ENCODE results near the gene RNF112. TPM values are rescaled to one million over a fixed set of nuclear protein-coding genes. Genes with fewer than 3 reads are reported as not detected.

RNF112 gene
- total RNA-seq, 4 donors from 2014 or later: 1.4 to 7.6 (median 2.6) TPM

- no peak for ATAC-seq
- Histone ChIP-seq H3K36me3 (no peaks in the 10 kb centered on the region), H3K4me3 (no peak overlapping the region), H3K9me3 (no peaks in the 10 kb centered on the region), H3K27me3 (no peaks in the 10 kb centered on the region), H3K4me1 (peaks cover 11 to 60% (median 25%) of the 10 kb centered on the region in 3 donors), H3K27ac (peak overlapping the region in 3 of 4 donors; percentile 27 to 62 (median 34))
- WGBS, 2 donors (ENCODE audit: low coverage in 1 of 2): 54 to 79% methylated on average over 7 of the region's 7 CpGs
- TF ChIP-seq POLR2AphosphoS5 (IDR thresholded peaks at IDR 0.05) (peak; percentile 36), POLR2A (IDR thresholded peaks at IDR 0.05) (no peak)
These were observed 18.7 kb upstream of the RNF112 start for GRCh38 chr17:19392303-19392702.

DNA sequence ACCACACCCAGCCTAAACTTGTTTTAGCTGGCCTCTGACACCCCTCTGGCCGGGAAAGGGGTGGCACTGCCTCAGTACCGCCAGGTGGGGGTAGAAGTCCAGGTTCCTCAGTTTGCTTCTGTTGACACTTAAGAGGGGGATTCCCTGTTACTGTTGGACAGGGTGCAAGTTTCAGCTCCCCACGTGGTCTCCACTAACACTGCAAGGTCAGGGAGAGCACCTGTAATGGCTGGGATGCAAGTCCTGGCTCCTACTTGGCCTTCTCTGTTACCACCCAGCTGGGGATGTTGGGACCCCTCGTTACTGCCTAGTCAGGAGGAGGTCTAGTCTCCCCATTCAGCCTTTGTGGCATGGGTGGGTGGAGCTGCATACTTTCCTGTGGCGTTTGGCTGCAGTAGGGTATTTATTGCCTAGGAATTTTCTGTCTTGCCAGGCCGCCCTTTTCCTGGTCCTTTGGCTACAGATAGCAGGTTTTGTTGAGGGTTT is 13.4 kb upstream of the RNF112 start:
- Histone ChIP-seq H3K27ac (peak overlapping the region in 3 of 4 donors; percentile 48 to 65 (median 65)), H3K4me3 (no peak overlapping the region), H3K9me3 (no peaks in the 10 kb centered on the region), H3K36me3 (no peaks in the 10 kb centered on the region), H3K27me3 (no peaks in the 10 kb centered on the region), H3K4me1 (peaks cover 0 to 51% (median 24%) of the 10 kb centered on the region in 3 donors)
- TF ChIP-seq POLR2A (IDR thresholded peaks at IDR 0.05): no peak
- TF ChIP-seq POLR2AphosphoS5 (IDR thresholded peaks at IDR 0.05): no peak
- TF ChIP-seq EP300 (IDR thresholded peaks at IDR 0.05): no peak
- TF ChIP-seq, protein P1, sequence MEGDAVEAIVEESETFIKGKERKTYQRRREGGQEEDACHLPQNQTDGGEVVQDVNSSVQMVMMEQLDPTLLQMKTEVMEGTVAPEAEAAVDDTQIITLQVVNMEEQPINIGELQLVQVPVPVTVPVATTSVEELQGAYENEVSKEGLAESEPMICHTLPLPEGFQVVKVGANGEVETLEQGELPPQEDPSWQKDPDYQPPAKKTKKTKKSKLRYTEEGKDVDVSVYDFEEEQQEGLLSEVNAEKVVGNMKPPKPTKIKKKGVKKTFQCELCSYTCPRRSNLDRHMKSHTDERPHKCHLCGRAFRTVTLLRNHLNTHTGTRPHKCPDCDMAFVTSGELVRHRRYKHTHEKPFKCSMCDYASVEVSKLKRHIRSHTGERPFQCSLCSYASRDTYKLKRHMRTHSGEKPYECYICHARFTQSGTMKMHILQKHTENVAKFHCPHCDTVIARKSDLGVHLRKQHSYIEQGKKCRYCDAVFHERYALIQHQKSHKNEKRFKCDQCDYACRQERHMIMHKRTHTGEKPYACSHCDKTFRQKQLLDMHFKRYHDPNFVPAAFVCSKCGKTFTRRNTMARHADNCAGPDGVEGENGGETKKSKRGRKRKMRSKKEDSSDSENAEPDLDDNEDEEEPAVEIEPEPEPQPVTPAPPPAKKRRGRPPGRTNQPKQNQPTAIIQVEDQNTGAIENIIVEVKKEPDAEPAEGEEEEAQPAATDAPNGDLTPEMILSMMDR (IDR thresholded peaks at IDR 0.05): peak in 1 of 4 experiments; percentile 6
- no peak for ATAC-seq
- WGBS, 2 donors (ENCODE audit: low coverage in 1 of 2): no CpG with 5 or more reads among the region's 6 CpGs

DNA sequence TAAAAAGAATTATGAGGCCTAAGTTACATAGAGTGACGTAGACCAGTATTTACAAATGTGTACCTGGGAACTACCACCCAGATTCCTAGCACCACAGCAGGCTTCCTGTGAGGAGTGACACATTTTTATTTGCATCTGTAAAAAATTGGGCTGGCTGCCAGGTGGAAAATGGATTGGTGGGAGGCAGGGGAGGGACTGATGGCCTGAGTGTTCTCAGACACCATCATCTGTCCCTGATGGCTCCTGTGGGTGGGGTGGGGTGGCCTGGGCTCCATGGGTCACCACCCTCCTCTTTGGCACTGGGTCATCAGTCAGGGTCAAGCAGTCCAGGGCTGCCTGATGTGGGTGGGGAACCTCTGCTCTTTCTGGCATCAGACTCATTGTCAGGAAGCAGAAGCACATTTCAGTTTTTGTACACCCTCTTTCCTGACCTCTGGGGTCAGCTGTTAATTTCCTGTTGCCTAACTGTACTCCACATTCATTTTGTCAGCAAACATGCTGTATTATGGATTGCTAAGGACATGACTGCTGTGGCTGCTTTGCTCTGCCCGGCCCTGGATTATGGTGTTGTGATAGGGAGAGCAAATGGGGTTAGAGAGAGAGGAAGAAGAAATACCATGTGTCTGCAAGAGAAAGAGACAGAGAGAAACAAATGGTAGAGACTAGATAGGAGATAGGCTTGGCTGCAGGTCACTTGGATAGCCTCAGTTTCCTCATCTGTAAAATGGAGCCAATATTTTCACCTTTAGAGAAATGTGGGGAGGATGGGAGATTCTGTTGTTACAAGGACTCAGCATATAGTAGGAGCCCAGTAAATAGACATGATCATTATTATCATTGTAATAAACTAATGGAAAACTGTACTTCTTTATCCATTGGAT is 12.5 kb upstream of the RNF112 start:
- Histone ChIP-seq H3K27me3 (no peaks in the 10 kb centered on the region), H3K4me3 (no peak overlapping the region), H3K4me1 (peaks cover 0 to 49% (median 25%) of the 10 kb centered on the region in 3 donors), H3K36me3 (no peaks in the 10 kb centered on the region), H3K9me3 (no peaks in the 10 kb centered on the region), H3K27ac (peak overlapping the region in 3 of 4 donors; percentile 48 to 65 (median 65))
- TF ChIP-seq, protein P1 (IDR thresholded peaks at IDR 0.05): no peak
- TF ChIP-seq POLR2AphosphoS5 (IDR thresholded peaks at IDR 0.05): peak; percentile 73
- 44 to 52% methylated on average over 1 to 2 of the region's 2 CpGs for WGBS, 2 donors (ENCODE audit: low coverage in 1 of 2)
- ATAC-seq: peak; percentile 90

DNA sequence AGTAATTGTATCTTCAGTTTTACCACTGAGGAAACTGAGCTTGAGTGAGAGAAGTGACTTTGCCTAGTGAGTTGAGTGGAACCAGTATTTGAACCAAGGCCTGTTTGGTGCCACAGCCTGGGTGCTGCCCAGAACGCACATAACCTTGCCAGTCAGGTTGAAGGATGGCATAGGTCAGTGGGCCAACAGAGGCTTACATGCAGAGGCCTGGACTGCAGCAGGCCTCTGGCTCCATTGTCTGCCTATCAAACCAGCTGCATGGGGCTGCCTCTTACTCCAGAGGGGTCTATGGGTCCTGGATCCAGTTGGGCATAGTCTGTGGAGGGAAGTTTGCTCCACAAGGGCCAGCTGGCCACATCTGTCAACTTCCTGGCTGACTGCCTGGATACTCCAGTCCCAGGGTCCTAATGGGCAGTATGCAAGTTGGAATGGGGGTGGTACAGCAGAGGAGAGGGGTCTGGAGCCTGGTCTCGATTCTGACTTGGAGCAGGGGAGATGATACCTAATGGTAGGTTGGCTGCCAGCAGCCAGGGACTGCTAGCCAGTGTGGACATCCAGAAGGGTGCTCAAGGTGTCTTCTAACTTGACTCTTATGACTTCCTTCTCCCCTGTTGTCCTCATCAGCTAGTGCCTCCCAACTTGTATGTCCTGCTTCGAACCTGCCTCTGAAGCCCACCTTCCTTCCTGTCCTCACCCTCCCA is 11.1 kb upstream of the RNF112 start:
- TF ChIP-seq, protein P1 (IDR thresholded peaks at IDR 0.05): no peak
- TF ChIP-seq POLR2A (IDR thresholded peaks at IDR 0.05) (no peak), EP300 (IDR thresholded peaks at IDR 0.05) (no peak), POLR2AphosphoS5 (IDR thresholded peaks at IDR 0.05) (no peak)
- Histone ChIP-seq H3K4me3 (no peak overlapping the region), H3K27me3 (no peaks in the 10 kb centered on the region), H3K9me3 (no peaks in the 10 kb centered on the region), H3K36me3 (no peaks in the 10 kb centered on the region), H3K4me1 (peaks cover 0 to 49% (median 25%) of the 10 kb centered on the region in 3 donors), H3K27ac (peak overlapping the region in 1 of 4 donors; percentile 6)
- ATAC-seq: no peak
- WGBS, 2 donors (ENCODE audit: low coverage in 1 of 2): 75 to 88% methylated on average over 2 to 3 of the region's 3 CpGs

DNA sequence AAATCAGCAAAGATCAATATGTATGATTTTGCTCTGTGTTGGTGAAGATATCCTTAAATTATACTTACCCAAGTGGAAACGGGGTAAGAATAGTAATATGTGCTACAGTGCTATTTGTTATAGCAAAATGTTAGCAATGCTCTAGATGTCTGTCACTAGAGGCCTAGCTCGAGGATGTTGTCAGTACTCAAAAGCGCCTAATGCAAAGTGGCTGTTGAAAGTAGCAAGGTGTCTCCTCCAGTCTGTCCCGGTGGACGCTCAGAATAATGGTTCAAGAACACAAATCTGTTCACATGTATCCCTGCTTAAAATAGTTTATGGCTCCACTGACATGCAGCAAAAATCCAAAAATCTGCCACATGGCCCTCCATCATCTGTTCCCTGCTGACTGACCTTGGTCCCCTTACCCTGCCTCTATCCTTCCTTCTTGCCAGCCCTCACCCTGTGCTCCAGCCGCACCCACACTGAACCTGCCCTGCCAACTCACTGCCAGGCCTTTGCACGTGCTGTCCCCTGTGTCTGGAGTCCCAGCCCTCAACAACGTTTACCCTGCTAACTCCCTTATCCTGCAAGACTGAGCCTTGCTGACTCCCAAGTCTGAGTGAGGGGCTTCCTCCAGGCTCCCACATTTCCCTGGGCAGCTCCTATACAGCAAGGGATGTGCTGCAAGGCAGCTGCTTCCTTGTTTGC is 9.6 kb upstream of the RNF112 start:
- WGBS, 2 donors (ENCODE audit: low coverage in 1 of 2): 73 to 76% methylated on average over 7 to 8 of the region's 8 CpGs
- ATAC-seq: no peak
- TF ChIP-seq EP300 (IDR thresholded peaks at IDR 0.05) (no peak), POLR2AphosphoS5 (IDR thresholded peaks at IDR 0.05) (no peak), POLR2A (IDR thresholded peaks at IDR 0.05) (no peak)
- TF ChIP-seq, protein P1 (IDR thresholded peaks at IDR 0.05): no peak
- Histone ChIP-seq H3K4me3 (no peak overlapping the region), H3K36me3 (no peaks in the 10 kb centered on the region), H3K27ac (no peak overlapping the region), H3K9me3 (no peaks in the 10 kb centered on the region), H3K4me1 (peaks cover 0 to 49% (median 25%) of the 10 kb centered on the region in 3 donors), H3K27me3 (no peaks in the 10 kb centered on the region)
